HL-60/S4 treated with phorbol 12-myristate 13-acetate at 8.2 ng/mL for 4 days and 3 days (cell line): Measurements from ENCODE around the gene TMEM217.

Experiments
- in situ Hi-C: fragments of 300-500 bp; cut with MboI; formaldehyde crosslinking; loops from 2 replicates; pipeline ENCODE4 v1.15.0; 2022; ENCODE audit warnings: low sequenced_read_pairs

The TMEM217 gene

GRCh38 chr6:37171201-37171969 is 86.6 kb downstream of the TMEM217 start:
- in situ Hi-C loops, result loop anchor here (5.0 to 10.0 kb wide), 2 partner anchors 119 to 147 kb away; no protein-coding TSS in a partner anchor

- in situ Hi-C loops, result loop anchor here (5.0 to 10.0 kb wide), 2 partner anchors 118 to 146 kb away; no protein-coding TSS in a partner anchor
Observed at GRCh38 chr6:37170273-37171200, 87.4 kb downstream of the TMEM217 start.

- in situ Hi-C loops, result loop anchor here (5.0 to 10.0 kb wide), 2 partner anchors 117 to 145 kb away; no protein-coding TSS in a partner anchor
Observed at GRCh38 chr6:37169496-37170272, 88.3 kb downstream of the TMEM217 start, which contains the start of gene PIM1. TSS of gene PIM1 (plus strand) at chr6:37170152. CDS start at chr6:37170576, 424 bp downstream.

- in situ Hi-C loops, result no loop called here
Observed at GRCh38 chr6:37168811-37169495, 89.0 kb downstream of the TMEM217 start.

GRCh38 chr6:37168163-37168758 is 89.7 kb downstream of the TMEM217 start:
- in situ Hi-C loops, result no loop called here

- in situ Hi-C loops, result no loop called here
Observed at GRCh38 chr6:37162740-37163139, 95.2 kb downstream of the TMEM217 start.
